Tibial nerve (tissue), 3 donors: ENCODE data around the gene CEBPG.

Source experiments
- POLR2A ChIP-seq, 2 donors: fragments of 450-650 bp; IDR thresholded peaks; one replicate each; pipeline ENCODE4 v1.6.1; 2017; ENCODE audit warnings: antibody characterized with exemption in 2 of 2, mild to moderate bottlenecking in 2 of 2, moderate library complexity in 2 of 2
- TF ChIP-seq, protein P1 (sequence below), 5 experiments: fragments of 200-600 bp in 3 of 5; fragments of 450-650 bp in 2 of 5; sonication (generic) in 3 of 5; IDR thresholded peaks; one replicate each; pipeline ENCODE4 v1.5.1; 2016 to 2019; ENCODE audit warnings: antibody characterized with exemption in 5 of 5, mild to moderate bottlenecking in 3 of 5, moderate library complexity in 2 of 5

DNA sequence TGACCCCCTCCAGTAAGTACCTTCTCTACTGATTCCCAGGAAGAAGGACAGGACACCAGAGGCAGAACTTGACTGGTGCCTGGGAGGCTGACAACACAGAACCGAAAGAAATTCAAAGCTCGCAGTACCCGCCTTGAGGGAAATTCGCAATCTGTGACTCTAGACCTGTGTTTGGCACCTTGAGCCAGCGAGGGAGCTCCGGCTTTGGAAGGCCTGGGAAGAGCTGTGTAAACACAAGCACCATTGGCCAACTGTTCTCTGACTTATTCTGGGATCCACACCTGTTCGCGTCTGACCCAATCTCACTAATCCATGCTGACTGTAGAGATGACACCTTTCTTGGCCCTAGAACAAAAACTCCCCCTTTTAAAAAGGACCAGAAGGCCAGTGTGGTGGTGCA is 50.7 kb downstream of the CEBPG start:
- TF ChIP-seq, protein P1, sequence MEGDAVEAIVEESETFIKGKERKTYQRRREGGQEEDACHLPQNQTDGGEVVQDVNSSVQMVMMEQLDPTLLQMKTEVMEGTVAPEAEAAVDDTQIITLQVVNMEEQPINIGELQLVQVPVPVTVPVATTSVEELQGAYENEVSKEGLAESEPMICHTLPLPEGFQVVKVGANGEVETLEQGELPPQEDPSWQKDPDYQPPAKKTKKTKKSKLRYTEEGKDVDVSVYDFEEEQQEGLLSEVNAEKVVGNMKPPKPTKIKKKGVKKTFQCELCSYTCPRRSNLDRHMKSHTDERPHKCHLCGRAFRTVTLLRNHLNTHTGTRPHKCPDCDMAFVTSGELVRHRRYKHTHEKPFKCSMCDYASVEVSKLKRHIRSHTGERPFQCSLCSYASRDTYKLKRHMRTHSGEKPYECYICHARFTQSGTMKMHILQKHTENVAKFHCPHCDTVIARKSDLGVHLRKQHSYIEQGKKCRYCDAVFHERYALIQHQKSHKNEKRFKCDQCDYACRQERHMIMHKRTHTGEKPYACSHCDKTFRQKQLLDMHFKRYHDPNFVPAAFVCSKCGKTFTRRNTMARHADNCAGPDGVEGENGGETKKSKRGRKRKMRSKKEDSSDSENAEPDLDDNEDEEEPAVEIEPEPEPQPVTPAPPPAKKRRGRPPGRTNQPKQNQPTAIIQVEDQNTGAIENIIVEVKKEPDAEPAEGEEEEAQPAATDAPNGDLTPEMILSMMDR (IDR thresholded peaks at IDR 0.05), result no peak
- no peak for TF ChIP-seq POLR2A (IDR thresholded peaks at IDR 0.05)
